Activated T-cell treated with anti-CD3 and anti-CD28 coated beads, Interleukin-2, amount 50 U/mL, for 1 hour (primary cell): ENCODE measurements around the gene KLHL4.
"Not testable (repeated sequence)": the region's sequence is repeated elsewhere in the genome, so short reads cannot be mapped to it uniquely, and the experiment has no call there.

ENCODE experiments used
- DNase-seq: peaks from one replicate; pipeline ENCODE4 v3.0.0-alpha.2; 2020

The KLHL4 gene

DNA sequence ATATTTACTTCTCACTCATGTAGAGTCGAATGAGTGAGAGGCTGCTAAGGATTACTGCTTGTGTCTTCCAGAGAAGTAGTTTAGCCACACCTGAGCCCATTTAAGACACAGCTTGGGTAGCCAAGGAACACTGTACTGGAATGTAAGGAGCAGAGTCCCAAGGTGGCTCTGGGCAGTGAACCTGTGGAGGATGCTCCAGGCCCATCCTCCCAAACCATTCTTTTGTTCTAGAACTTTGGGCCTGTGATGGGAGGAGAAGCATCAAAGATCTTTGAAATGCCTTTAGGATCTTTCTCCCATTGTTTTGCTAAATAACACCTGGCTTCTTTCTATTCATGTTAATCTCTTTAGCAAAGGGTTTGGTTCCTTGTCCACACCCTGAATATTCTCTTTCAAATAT lies 162.2 kb downstream of the KLHL4 start:
- no peak for DNase-seq

DNA sequence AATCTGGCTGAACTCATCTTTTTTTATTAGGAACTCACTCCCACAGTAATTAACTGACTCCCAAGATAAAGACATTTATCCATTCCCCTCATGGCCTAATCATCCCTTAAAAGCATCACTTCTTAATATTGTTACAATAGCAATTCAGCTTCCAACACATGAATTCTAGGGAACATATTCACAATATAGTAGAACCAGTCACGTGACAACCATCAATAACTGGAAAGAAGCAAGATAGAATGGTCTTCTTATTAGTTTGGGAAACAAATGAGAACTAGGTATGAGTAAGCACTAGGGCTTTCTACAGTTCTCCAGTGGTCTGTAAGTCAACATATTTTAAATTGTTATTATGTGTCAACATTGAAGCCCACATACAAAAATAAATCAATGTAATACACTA lies 170.1 kb downstream of the KLHL4 start:
- no peak for DNase-seq

DNA sequence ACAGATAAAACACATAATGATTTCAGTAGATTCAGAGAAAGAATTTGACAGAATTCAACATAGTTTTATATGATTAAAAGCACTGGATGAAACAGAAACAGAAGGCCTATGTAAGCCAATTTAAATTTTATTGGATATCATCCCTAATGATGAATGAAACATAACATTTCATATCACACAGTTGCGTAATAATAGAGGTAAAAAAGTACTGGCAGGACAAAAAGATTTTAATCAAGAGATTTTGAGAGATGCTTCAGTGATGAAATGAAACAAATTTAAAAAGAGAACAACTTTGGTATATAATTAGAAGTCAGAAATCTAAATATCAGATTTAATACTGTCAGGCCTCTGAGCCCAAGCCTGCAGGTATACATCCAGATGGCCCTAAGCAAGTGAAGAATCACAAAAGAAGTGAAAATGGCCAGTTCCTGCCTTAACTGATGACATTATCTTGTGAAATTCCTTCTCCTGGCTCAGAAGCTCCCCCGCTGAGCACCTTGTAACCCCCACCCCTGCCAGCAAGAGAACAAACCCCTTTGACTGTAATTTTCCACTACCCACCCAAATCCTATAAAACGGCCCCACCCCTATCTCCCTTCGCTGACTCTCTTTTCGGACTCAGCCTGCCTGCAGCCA lies 170.6 kb downstream of the KLHL4 start:
- not testable (repeated sequence) for DNase-seq

- DNase-seq = not testable (repeated sequence)
These were observed 171.6 kb downstream of the KLHL4 start for GRCh38 chrX:87689218-87689617.

GRCh38 chrX:87693204-87693603 lies 175.6 kb downstream of the KLHL4 start:
- no peak for DNase-seq

GRCh38 chrX:87697409-87697808 lies 179.8 kb downstream of the KLHL4 start:
- no peak for DNase-seq

DNA sequence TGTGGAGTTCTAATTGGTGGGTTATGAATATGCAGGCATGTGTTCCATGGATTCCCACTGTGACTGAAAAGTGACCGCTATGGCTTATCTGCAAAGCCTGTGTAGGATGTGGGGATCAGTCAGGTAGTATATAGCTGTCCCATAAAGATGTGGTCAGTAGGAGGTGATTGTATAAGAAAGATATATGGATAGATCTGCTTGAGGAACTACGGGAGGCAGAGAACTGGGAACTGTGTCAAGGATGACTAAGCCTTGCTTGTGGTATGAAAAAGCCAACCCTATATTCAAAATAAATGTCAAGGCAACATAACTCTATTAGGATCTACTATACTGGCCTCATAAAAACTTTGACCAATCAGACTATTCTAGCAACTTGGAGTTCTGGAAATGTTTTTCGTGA lies 185.2 kb downstream of the KLHL4 start:
- DNase-seq = no peak

GRCh38 chrX:87703469-87703868 lies 185.9 kb downstream of the KLHL4 start:
- not testable (repeated sequence) for DNase-seq

DNA sequence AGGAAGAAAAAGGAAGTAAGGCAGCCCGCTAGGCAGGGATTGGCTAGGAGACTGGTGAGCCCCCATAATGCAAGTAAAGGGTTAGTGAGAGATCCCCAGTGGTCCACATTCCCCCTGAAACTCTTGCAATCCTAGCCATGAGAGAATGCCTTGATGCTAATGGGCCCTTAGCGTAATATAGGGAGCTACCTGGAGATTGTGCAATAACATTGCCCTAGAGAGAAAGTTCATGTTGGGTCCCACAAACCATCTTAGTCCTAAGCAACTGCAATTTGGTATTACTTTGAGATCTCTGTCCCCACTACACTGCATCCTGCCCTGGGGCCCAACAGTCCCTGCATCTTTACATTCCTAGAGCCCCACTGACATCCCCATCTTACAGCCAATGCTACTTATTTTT lies 188.5 kb downstream of the KLHL4 start:
- no peak for DNase-seq

- DNase-seq = no peak
These were observed 193.0 kb downstream of the KLHL4 start for GRCh38 chrX:87710580-87710979.
